ENCODE results near the gene ZDHHC12. TPM values are rescaled to one million over a fixed set of nuclear protein-coding genes. Genes with fewer than 3 reads are reported as not detected.
"Not testable (repeated sequence)": the region's sequence is repeated elsewhere in the genome, so short reads cannot be mapped to it uniquely, and the experiment has no call there.

The ZDHHC12 gene
- total and polyA plus RNA-seq, 8 donors, result 18.3 to 56.9 (median 26.8) TPM

GRCh38 chr9:128696923-128697707 is 26.8 kb downstream of the ZDHHC12 start:
- WGBS, 2 donors, result 77 to 80% methylated on average over 8 of the region's 8 CpGs
- H3K9me3 ChIP-seq, result no peaks in the 10 kb centered on the region
- peaks cover 0 to 6% (median 0%) of the 10 kb centered on the region in 3 donors for H3K4me1 ChIP-seq
- ATAC-seq, result no peak
- H3K27ac ChIP-seq, result no peak overlapping the region
- no peak overlapping the region for H3K4me3 ChIP-seq
- no peaks in the 10 kb centered on the region for H3K27me3 ChIP-seq
- peaks cover 0 to 31% (median 8%) of the 10 kb centered on the region in 3 donors for H3K36me3 ChIP-seq
- FAIRE-seq, result no peak
- DNase-seq, result peak in 1 of 6 donors; percentile 3
- no peak for TF ChIP-seq CTCF (IDR thresholded peaks at IDR 0.05)
- intact Hi-C loops (cut with DNase I), result no loop called here

- no peak for TF ChIP-seq CTCF (IDR thresholded peaks at IDR 0.05)
- Histone ChIP-seq H3K27me3 (no peaks in the 10 kb centered on the region), H3K4me3 (no peak overlapping the region), H3K9me3 (no peaks in the 10 kb centered on the region), H3K4me1 (peaks cover 0 to 12% (median 11%) of the 10 kb centered on the region in 3 donors), H3K27ac (no peak overlapping the region), H3K36me3 (peaks cover 0 to 36% (median 8%) of the 10 kb centered on the region in 3 donors)
- intact Hi-C loops (cut with DNase I), result no loop called here
- ATAC-seq, result no peak
- 72 to 75% methylated on average over 6 of the region's 6 CpGs for WGBS, 2 donors
- peak in 1 of 6 donors; percentile 3 for DNase-seq
- FAIRE-seq, result no peak
Observed at GRCh38 chr9:128694344-128694743, 29.6 kb downstream of the ZDHHC12 start.

- intact Hi-C loops (cut with DNase I); DNase-seq; H3K4me3 ChIP-seq; H3K27me3 ChIP-seq; H3K9me3 ChIP-seq; ATAC-seq; H3K27ac ChIP-seq; FAIRE-seq: not testable (repeated sequence)
- peaks cover 0 to 12% (median 11%) of the 10 kb centered on the region in 3 donors for H3K4me1 ChIP-seq
- 88 to 89% methylated on average over 3 of the region's 3 CpGs for WGBS, 2 donors
- H3K36me3 ChIP-seq, result peaks cover 0 to 36% (median 8%) of the 10 kb centered on the region in 3 donors
Observed at GRCh38 chr9:128693738-128694137, 30.2 kb downstream of the ZDHHC12 start.

GRCh38 chr9:128690684-128691034 is 33.3 kb downstream of the ZDHHC12 start:
- Histone ChIP-seq H3K27me3 (no peaks in the 10 kb centered on the region), H3K9me3 (no peaks in the 10 kb centered on the region), H3K4me1 (peaks cover 0 to 20% (median 11%) of the 10 kb centered on the region in 3 donors), H3K4me3 (peak overlapping the region; percentile 42 to 80 (median 56)), H3K36me3 (peaks cover 0 to 34% (median 8%) of the 10 kb centered on the region in 3 donors), H3K27ac (peak overlapping the region in 2 of 4 donors; percentile 38 to 47)
- intact Hi-C loops (cut with DNase I), result no loop called here
- ATAC-seq (no peak), FAIRE-seq (no peak), DNase-seq (no peak)
- no peak for TF ChIP-seq CTCF (IDR thresholded peaks at IDR 0.05)
- WGBS, 2 donors, result 9 to 12% methylated on average over 5 of the region's 5 CpGs

- peak in 5 of 6 donors; percentile 47 to 67 (median 57) for DNase-seq
- no peaks in the 10 kb centered on the region for H3K27me3 ChIP-seq
- no peak for TF ChIP-seq CTCF (IDR thresholded peaks at IDR 0.05)
Observed at GRCh38 chr9:128689820-128690683, 33.9 kb downstream of the ZDHHC12 start.

More at GRCh38 chr9:128689820-128690683, 33.9 kb downstream of the ZDHHC12 start:
- FAIRE-seq (no peak), ATAC-seq (no peak)
- Histone ChIP-seq H3K36me3 (peaks cover 0 to 30% (median 8%) of the 10 kb centered on the region in 3 donors), H3K9me3 (no peaks in the 10 kb centered on the region), H3K4me1 (peaks cover 0 to 26% (median 14%) of the 10 kb centered on the region in 3 donors), H3K27ac (peak overlapping the region in 2 of 4 donors; percentile 38 to 47), H3K4me3 (peak overlapping the region; percentile 42 to 80 (median 56))
- WGBS, 2 donors, result 0% methylated on average over 59 to 81 of the region's 83 CpGs
- intact Hi-C loops (cut with DNase I), result no loop called here

Data from pancreas (tissue), 10 donors.